Iris pigment epithelial cell (primary cell): ENCODE data around the gene IPO13.
A peak's percentile ranks its signal among the peaks of the same experiment; 100 is the strongest.

Source experiments
- DNase-seq: peaks from one replicate; pipeline ENCODE4 v3.0.0-alpha.2; 2011; ENCODE audit warnings: low read depth

The IPO13 gene

GRCh38 chr1:43974443-43975248, 27.9 kb downstream of the IPO13 start, which contains the start of gene ATP6V0B:
TSS of gene ATP6V0B (plus strand) at chr1:43974960. CDS start at chr1:43975041, 81 bp downstream.
- DNase-seq: peak; percentile 95

GRCh38 chr1:43975249-43975961, 28.7 kb downstream of the IPO13 start:
- DNase-seq: peak; percentile 39

GRCh38 chr1:43976045-43976444, 29.3 kb downstream of the IPO13 start:
- DNase-seq: no peak

DNA sequence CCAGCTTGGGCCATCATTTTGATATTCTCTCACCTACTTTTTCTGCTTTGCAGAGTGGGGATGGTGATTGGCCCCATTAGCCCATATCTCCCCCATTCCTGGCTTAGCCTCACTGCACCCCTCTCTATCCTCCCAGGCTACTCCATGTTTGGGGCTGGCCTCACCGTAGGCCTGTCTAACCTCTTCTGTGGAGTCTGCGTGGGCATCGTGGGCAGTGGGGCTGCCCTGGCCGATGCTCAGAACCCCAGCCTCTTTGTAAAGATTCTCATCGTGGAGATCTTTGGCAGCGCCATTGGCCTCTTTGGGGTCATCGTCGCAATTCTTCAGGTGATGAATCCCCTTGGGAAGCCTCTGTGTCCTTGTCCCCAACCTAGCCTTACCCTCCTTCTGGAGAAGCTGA, 30.1 kb downstream of the IPO13 start:
- no peak for DNase-seq

- no peak for DNase-seq
Measured at GRCh38 chr1:43977376-43978263, 30.9 kb downstream of the IPO13 start.

DNA sequence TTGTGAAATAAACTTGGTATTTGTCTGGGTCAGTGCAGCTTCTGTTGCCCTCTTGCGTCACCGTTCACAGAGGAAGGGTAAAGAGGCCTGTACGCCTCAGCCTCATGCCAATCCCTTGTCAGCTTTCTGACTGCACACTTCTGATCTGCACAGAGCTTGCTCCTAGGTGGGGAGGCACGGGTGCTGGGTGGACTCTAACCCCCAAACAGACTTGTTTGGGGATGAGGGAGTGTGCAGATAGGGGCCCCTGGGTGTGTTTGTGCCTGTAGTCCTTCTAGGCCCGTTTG, 31.5 kb downstream of the IPO13 start:
- DNase-seq: no peak

- DNase-seq: peak; percentile 26
Measured at GRCh38 chr1:43978551-43979260, 32.0 kb downstream of the IPO13 start, which contains the start of gene B4GALT2. TSS of gene B4GALT2 (plus strand) at chr1:43979210. CDS start at chr1:43981161, 1,951 bp downstream.

DNA sequence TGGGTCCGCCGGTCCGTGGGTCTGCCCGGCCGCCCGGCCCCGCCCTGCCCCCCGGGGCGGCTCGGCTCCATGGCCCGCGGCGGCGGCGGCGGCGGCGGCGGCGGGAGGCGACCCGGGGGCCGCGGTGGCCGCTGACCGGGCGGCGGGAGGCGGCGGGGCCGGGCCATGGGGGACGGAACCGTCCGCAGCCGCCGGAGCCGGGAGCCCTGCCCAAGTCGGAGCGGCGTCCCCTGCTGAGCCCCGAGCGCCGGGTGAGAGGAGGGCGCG, 32.4 kb downstream of the IPO13 start:
- no peak for DNase-seq

GRCh38 chr1:43979528-43980254, 32.9 kb downstream of the IPO13 start:
- DNase-seq: peak; percentile 63

- peak; percentile 69 for DNase-seq
Measured at GRCh38 chr1:43980255-43981134, 33.7 kb downstream of the IPO13 start.

- DNase-seq: no peak
Measured at GRCh38 chr1:43981135-43981491, 34.4 kb downstream of the IPO13 start.

DNA sequence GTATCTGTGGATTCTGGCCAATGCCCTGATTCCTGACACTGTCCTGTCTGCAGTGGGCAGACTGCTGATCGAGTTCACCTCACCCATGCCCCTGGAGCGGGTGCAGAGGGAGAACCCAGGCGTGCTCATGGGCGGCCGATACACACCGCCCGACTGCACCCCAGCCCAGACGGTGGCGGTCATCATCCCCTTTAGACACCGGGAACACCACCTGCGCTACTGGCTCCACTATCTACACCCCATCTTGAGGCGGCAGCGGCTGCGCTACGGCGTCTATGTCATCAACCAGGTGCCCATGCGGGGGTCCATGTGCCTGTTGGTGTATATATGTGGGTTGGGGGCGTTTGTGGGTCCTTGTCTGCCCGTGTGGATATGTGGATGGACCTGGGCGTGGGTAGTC, 34.9 kb downstream of the IPO13 start:
- no peak for DNase-seq

DNA sequence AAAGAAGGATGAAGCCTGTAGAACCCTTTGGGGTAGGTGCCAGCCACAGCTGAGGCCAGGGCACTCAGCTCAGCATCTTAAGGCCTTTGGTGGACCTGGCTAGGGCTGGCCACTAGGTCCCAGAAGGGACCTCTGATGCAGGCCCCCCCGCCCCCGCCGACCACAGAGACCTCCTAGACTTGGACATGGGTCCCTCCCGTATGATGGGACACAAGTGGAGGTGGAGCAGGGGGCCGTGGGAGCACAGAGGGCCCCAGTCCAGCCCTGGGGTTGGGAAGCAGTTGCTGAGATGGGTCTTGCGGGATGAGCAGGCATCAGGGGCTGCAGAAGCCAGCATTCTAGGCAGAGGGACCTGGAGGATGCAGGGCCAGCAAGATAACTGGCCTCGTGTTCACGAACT, 35.5 kb downstream of the IPO13 start:
- DNase-seq: no peak

- DNase-seq: no peak
Measured at GRCh38 chr1:43982808-43983207, 36.1 kb downstream of the IPO13 start.

DNA sequence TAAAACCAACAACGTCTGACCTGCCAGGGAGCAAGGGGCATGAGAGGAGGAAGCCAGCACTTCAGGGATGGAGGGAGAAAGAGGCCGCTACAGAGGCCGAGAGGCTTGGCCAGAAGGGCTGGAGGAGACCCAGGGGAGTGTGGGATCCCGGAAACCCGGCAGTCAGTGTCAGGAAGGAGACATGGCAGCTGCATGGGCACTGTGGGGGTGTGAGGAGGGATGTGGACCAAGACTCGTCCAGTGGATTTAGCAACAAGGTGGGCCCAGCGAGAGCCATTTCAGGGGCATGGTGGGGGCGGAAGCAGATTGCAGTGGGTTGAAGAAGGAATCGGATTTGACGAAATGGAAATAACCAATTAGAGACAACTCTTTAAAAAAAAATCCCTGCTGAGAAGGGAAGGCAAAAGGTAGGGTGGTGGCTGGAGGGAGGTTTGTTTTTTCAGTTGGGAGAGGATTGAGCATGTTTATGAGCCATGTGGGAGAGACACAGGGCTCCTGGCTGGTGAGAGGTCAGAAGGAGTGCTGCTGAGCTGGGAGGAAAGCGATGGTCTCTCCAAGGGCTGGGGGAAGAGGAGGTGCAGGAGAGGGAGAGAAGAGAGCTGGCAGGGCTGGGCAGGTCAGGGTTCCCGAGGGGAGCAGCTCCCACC, 36.6 kb downstream of the IPO13 start:
- DNase-seq: no peak

GRCh38 chr1:43984855-43985254, 38.1 kb downstream of the IPO13 start:
- DNase-seq: no peak

DNA sequence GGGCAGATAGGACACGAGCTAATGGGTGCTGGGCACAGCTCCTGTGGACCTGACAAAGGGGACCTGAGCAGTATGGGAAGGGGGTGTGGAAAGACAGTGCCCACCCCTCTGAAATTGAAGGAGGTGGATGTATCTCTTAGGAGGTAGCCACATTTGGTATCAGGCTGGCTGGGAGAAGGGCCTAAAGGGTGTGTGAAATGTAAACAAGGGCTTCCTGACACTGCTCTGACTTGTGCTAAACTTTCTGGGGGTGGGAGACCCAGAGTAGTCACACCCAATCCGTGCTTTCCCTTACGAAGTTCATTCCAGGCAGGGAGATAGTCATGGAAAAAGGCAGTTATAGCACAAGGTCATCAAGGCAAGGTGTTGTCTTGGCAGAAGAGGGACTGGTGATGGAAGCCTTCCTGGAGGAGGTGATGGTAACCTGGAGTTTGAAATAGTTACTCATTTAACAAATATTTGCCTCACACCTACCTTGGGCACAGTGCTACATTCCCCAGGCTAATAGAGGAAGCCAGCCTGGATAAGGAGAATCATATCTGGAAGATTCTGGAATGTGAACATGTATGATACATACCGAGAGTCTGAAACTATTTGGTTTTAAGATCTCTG, 39.3 kb downstream of the IPO13 start:
- no peak for DNase-seq

GRCh38 chr1:43986712-43987111, 40.0 kb downstream of the IPO13 start:
- no peak for DNase-seq

GRCh38 chr1:43987159-43987902, 40.6 kb downstream of the IPO13 start:
- peak; percentile 36 for DNase-seq
